Hepatocyte (in vitro differentiated cells): ENCODE results near the gene AVPI1. TPM values are rescaled to one million over a fixed set of nuclear protein-coding genes. Genes with fewer than 3 reads are reported as not detected.

ENCODE experiments used
- DNase-seq: peaks from one replicate; pipeline ENCODE4 v3.0.0-alpha.2; 2016; ENCODE audit warnings: low spot score
- H2AFZ ChIP-seq: fragments of 200-600 bp; sonication (generic); 2 replicates; pipeline ENCODE4 v1.6.0; 2016; ENCODE audit warnings: antibody characterized with exemption, mild to moderate bottlenecking
- H3K27ac ChIP-seq: fragments of 200-600 bp; sonication (generic); 2 replicates; pipeline ENCODE4 v1.5.1; 2016; ENCODE audit warnings: mild to moderate bottlenecking
- H3K27me3 ChIP-seq: fragments of 200-600 bp; sonication (generic); 2 replicates; pipeline ENCODE4 v1.6.1; 2016
- H3K36me3 ChIP-seq: fragments of 200-600 bp; sonication (generic); replicated peaks from 2 replicates; pipeline ENCODE4 v1.5.1; 2016; ENCODE audit warnings: low read depth; ENCODE audit not compliant: insufficient read depth
- H3K4me1 ChIP-seq: fragments of 200-600 bp; sonication (generic); 2 replicates; pipeline ENCODE4 v1.5.1; 2016; ENCODE audit warnings: mild to moderate bottlenecking, moderate library complexity; ENCODE audit not compliant: insufficient read depth
- H3K4me2 ChIP-seq: fragments of 200-600 bp; sonication (generic); 2 replicates; pipeline ENCODE4 v1.6.0; 2016
- H3K4me3 ChIP-seq: fragments of 200-600 bp; sonication (generic); 2 replicates; pipeline ENCODE4 v1.5.1; 2016; ENCODE audit warnings: mild to moderate bottlenecking
- H3K79me2 ChIP-seq: fragments of 200-600 bp; sonication (generic); 2 replicates; pipeline ENCODE4 v1.6.0; 2017; ENCODE audit warnings: mild to moderate bottlenecking
- H3K9me2 ChIP-seq: fragments of 200-600 bp; sonication (generic); replicated peaks from 2 replicates; pipeline ENCODE4 v1.6.0; 2017; ENCODE audit warnings: mild to moderate bottlenecking; ENCODE audit not compliant: insufficient read depth
- H3K9me3 ChIP-seq: fragments of 200-600 bp; sonication (generic); 2 replicates; pipeline ENCODE4 v1.5.1; 2016; ENCODE audit warnings: low read depth, mild to moderate bottlenecking
- H4K20me1 ChIP-seq: fragments of 200-600 bp; sonication (generic); 2 replicates; pipeline ENCODE4 v1.6.0; 2016; ENCODE audit warnings: mild to moderate bottlenecking; ENCODE audit not compliant: insufficient read depth, poor library complexity, severe bottlenecking
- CTCF ChIP-seq: fragments of 200-600 bp; sonication (generic); IDR thresholded peaks from 2 replicates; pipeline ENCODE4 v1.5.1; 2016; ENCODE audit warnings: antibody characterized with exemption, mild to moderate bottlenecking; ENCODE audit not compliant: poor library complexity
- EZH2 ChIP-seq: fragments of 200-600 bp; sonication (generic); IDR thresholded peaks from 2 replicates; pipeline ENCODE4 v1.6.1; 2016; ENCODE audit warnings: antibody characterized with exemption, mild to moderate bottlenecking, borderline replicate concordance
- EZH2phosphoT487 ChIP-seq: fragments of 200-600 bp; sonication (generic); IDR thresholded peaks from one replicate; pipeline ENCODE4 v1.6.1; 2018; ENCODE audit warnings: antibody characterized with exemption, mild to moderate bottlenecking, low read depth, moderate library complexity; ENCODE audit not compliant: unreplicated experiment, severe bottlenecking
- WGBS: methylation state at CpG from one replicate; pipeline ENCODE4 v1.1.6; 2016; ENCODE audit warnings: low lambda C conversion rate; ENCODE audit errors: missing lambda C conversion rate; 5-methylcytosine and 5-hydroxymethylcytosine counted together
- polyA plus RNA-seq: library from polyadenylated mRNA; unstranded; fragments of >200 nt; fragmentation: Nextera tagmentation; extraction: Ambion mirVana; gene quantifications from 2 replicates; pipeline ENCODE4 v1.2.1, GENCODE V29; 2016
- total RNA-seq: library from RNA; depleted of rRNA; stranded (reverse); fragments of >200 nt; gene quantifications from 2 replicates; pipeline ENCODE4 v1.2.3, GENCODE V29; 2014

AVPI1 gene
- total and polyA plus RNA-seq, 2 experiments from 2014 or later, result 26.4 to 34.1 TPM

DNA sequence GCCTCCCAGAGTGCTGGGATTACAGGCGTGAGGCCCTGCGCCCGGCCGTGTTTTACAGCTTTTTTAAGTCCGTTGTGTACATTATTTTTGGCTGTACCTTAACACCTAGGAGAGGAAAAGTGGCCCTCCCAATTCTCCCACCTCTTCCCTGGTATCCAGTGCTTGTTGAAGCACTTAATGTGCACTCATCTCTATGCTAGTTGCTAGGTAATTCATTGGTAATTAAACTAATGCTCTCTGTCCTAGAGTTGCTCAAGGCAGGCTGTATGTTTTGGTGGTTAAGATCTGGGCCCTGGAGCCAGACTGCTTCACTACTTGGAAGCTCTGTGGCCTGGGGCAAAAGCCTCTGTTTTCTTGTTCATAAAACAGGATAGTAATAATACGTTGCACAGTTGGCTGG, 19.6 kb downstream of the AVPI1 start:
- H3K27me3 ChIP-seq, result no peaks in the 10 kb centered on the region
- H3K79me2 ChIP-seq, result peaks cover 3% of the 10 kb centered on the region
- H2AFZ ChIP-seq, result no peak overlapping the region
- H3K9me2 ChIP-seq, result no peaks in the 10 kb centered on the region
- peak overlapping the region; percentile 85 for H3K27ac ChIP-seq
- H4K20me1 ChIP-seq, result no peaks in the 10 kb centered on the region
- H3K4me1 ChIP-seq, result peaks cover 30% of the 10 kb centered on the region
- no peak overlapping the region for H3K4me3 ChIP-seq
- 81% methylated on average over 6 of the region's 6 CpGs for WGBS
- no peaks in the 10 kb centered on the region for H3K9me3 ChIP-seq
- no peaks in the 10 kb centered on the region for H3K36me3 ChIP-seq
- TF ChIP-seq EZH2, result no peak
- no peak for TF ChIP-seq CTCF
- no peak for TF ChIP-seq EZH2phosphoT487
- no peak for DNase-seq
- H3K4me2 ChIP-seq, result no peak overlapping the region

GRCh38 chr10:97666992-97667391, 20.0 kb downstream of the AVPI1 start:
- peak overlapping the region; percentile 85 for H3K27ac ChIP-seq
- H2AFZ ChIP-seq, result no peak overlapping the region
- no peaks in the 10 kb centered on the region for H3K27me3 ChIP-seq
- WGBS, result 78% methylated on average over 7 of the region's 7 CpGs
- no peak overlapping the region for H3K4me3 ChIP-seq
- H3K36me3 ChIP-seq, result no peaks in the 10 kb centered on the region
- no peak overlapping the region for H3K4me2 ChIP-seq
- no peaks in the 10 kb centered on the region for H3K9me3 ChIP-seq
- peaks cover 30% of the 10 kb centered on the region for H3K4me1 ChIP-seq
- H3K79me2 ChIP-seq, result peaks cover 7% of the 10 kb centered on the region
- no peaks in the 10 kb centered on the region for H3K9me2 ChIP-seq
- no peaks in the 10 kb centered on the region for H4K20me1 ChIP-seq
- TF ChIP-seq EZH2 (no peak), CTCF (no peak), EZH2phosphoT487 (no peak)
- DNase-seq, result no peak

DNA sequence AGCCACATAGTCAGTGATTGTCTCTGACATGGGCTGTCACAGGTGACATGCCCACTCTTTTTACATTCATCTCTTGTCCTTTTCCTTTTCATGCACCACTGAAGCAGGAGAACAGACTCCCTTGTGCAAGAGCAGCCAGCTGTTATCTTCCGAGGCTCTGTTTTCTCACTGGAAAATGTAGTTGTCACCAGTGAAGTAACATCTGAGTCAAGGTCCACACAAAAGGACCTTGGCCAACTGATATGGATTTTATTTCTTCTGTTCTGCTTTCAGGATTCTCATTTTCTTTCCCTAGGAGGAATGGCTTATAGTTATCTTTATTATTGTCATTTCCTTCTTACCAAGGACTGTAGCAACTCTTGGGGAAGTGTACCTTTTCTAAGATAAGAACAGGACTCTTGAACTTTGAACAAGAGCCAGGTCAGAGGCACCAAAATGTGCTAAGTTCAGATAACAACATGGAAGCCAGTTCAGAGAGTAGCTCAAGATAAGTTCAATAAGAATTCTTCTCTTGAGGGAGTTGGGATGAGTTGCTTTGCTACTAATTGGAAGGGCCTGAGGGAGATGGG, 22.7 kb downstream of the AVPI1 start:
- Histone ChIP-seq H2AFZ (no peak overlapping the region), H3K4me1 (peaks cover 30% of the 10 kb centered on the region), H3K9me3 (no peaks in the 10 kb centered on the region), H3K4me2 (peak overlapping the region; percentile 35), H3K27ac (peak overlapping the region; percentile 85), H3K4me3 (no peak overlapping the region), H4K20me1 (no peaks in the 10 kb centered on the region), H3K36me3 (no peaks in the 10 kb centered on the region), H3K9me2 (no peaks in the 10 kb centered on the region), H3K27me3 (no peaks in the 10 kb centered on the region), H3K79me2 (peaks cover 9% of the 10 kb centered on the region)
- DNase-seq, result peak; percentile 68
- 59% methylated on average over 1 of the region's 1 CpG for WGBS
- TF ChIP-seq EZH2 (no peak), CTCF (no peak), EZH2phosphoT487 (no peak)
